HepG2 (cell line): ENCODE data around the gene LITAF. TPM values are rescaled to one million over a fixed set of nuclear protein-coding genes. Genes with fewer than 3 reads are reported as not detected.

Experiments used
- ERF ChIP-seq: IDR thresholded peaks from 2 replicates; pipeline ENCODE4 v1.6.1; 2018; ENCODE audit warnings: missing biosample characterization, missing genetic modification reagents
- GMEB2 ChIP-seq: IDR thresholded peaks from 2 replicates; pipeline ENCODE4 v1.6.1; 2016; ENCODE audit warnings: missing biosample characterization, missing genetic modification reagents, low read depth
- HMG20B ChIP-seq: conservative IDR thresholded peaks from 2 replicates; pipeline ENCODE4 v1.6.1; 2016; ENCODE audit warnings: missing genetic modification reagents, missing compliant biosample characterization
- HNRNPH1 ChIP-seq: fragments of 200-400 bp; formaldehyde crosslinking; optimal IDR thresholded peaks from 2 replicates; pipeline ENCODE3; 2017; ENCODE audit warnings: mild to moderate bottlenecking, low read depth, low read length
- KLF16 ChIP-seq, 2 experiments: sonication (generic) in 1 of 2; formaldehyde crosslinking in 1 of 2; IDR thresholded peaks; 2 replicates each; pipeline versions ENCODE4 v1.6.1 to v1.8.0; 2016 to 2023; ENCODE audit warnings: missing genetic modification reagents in 2 of 2, missing compliant biosample characterization in 1 of 2
- MLLT10 ChIP-seq: sonication (generic); formaldehyde crosslinking; IDR thresholded peaks from 2 replicates; pipeline ENCODE4 v1.4.0; 2020; ENCODE audit warnings: missing genetic modification reagents
- PHF21A ChIP-seq: sonication (generic); formaldehyde crosslinking; IDR thresholded peaks from 2 replicates; pipeline ENCODE4 v1.5.0; 2020; ENCODE audit warnings: mild to moderate bottlenecking, missing genetic modification reagents
- PITX1 ChIP-seq: sonication (generic); formaldehyde crosslinking; IDR thresholded peaks from 2 replicates; pipeline ENCODE4 v1.5.1; 2020; ENCODE audit warnings: mild to moderate bottlenecking, missing genetic modification reagents
- SMARCC2 ChIP-seq: fragments of 450-650 bp; IDR thresholded peaks from 2 replicates; pipeline ENCODE4 v1.6.1; 2017; ENCODE audit warnings: antibody characterized with exemption, mild to moderate bottlenecking
- SNAPC2 ChIP-seq: sonication (generic); formaldehyde crosslinking; IDR thresholded peaks from 2 replicates; pipeline ENCODE4 v1.8.1; 2022; ENCODE audit warnings: mild to moderate bottlenecking, missing genetic modification reagents
- SP140L ChIP-seq: sonication (generic); formaldehyde crosslinking; IDR thresholded peaks from 2 replicates; pipeline ENCODE4 v1.4.0; 2020; ENCODE audit warnings: missing genetic modification reagents, borderline replicate concordance
- STAG1 ChIP-seq: sonication (generic); formaldehyde crosslinking; IDR thresholded peaks from 2 replicates; pipeline ENCODE4 v1.4.0; 2020; ENCODE audit warnings: missing genetic modification reagents
- STAT6 ChIP-seq: sonication (generic); formaldehyde crosslinking; IDR thresholded peaks from 2 replicates; pipeline ENCODE4 v1.4.0; 2020; ENCODE audit warnings: missing genetic modification reagents, mild to moderate bottlenecking, borderline replicate concordance
- ZBTB44 ChIP-seq: sonication (generic); formaldehyde crosslinking; IDR thresholded peaks from 2 replicates; pipeline ENCODE4 v1.4.0; 2020; ENCODE audit warnings: missing genetic modification reagents
- ZFP36L1 ChIP-seq: sonication (generic); formaldehyde crosslinking; IDR thresholded peaks from 2 replicates; pipeline ENCODE4 v1.8.0; 2022; ENCODE audit warnings: mild to moderate bottlenecking, missing genetic modification reagents, moderate library complexity
- ZMYM2 ChIP-seq: sonication (generic); formaldehyde crosslinking; IDR thresholded peaks from 2 replicates; pipeline ENCODE4 v1.8.0; 2022; ENCODE audit warnings: mild to moderate bottlenecking, missing genetic modification reagents
- ZNF234 ChIP-seq: sonication (generic); formaldehyde crosslinking; conservative IDR thresholded peaks from 2 replicates; pipeline ENCODE4 v1.5.1; 2020; ENCODE audit warnings: mild to moderate bottlenecking, missing genetic modification reagents
- ZNF879 ChIP-seq: sonication (generic); formaldehyde crosslinking; IDR thresholded peaks from 2 replicates; pipeline ENCODE4 v1.8.1; 2023; ENCODE audit warnings: missing genetic modification reagents
- polyA plus RNA-seq, 8 experiments: library from polyadenylated mRNA; depleted of rRNA in 3 of 8; stranded (reverse) in 7 of 8; unstranded in 1 of 8; fragments of >200 nt; fragmentation: Illumina TruSeq in 4 of 8; extraction: Trizol in 4 of 8; gene quantifications; 2 replicates each; pipeline versions ENCODE4 v1.2.1 to v1.2.3, GENCODE V29; 2011 to 2016; ENCODE audit warnings: low read depth in 4 of 8, missing spikeins in 1 of 8, mixed read lengths in 1 of 8; ENCODE audit not compliant: insufficient read depth in 1 of 8
- total RNA-seq, 5 experiments: library from RNA; depleted of rRNA; stranded (reverse); fragments of >200 nt; fragmentation: Illumina TruSeq; extraction: Trizol; gene quantifications; 2 replicates each; pipeline ENCODE4 v1.2.3, GENCODE V29; 2016; ENCODE audit warnings: low read depth in 1 of 5
- TF ChIP-seq, protein P1 (sequence below): sonication (generic); formaldehyde crosslinking; conservative IDR thresholded peaks from 2 replicates; pipeline ENCODE4 v1.4.0; 2020; ENCODE audit warnings: missing genetic modification reagents

LITAF gene
- total and polyA plus RNA-seq, 2 of the 13 experiments (the other 11 are each of a cell fraction or from before 2014, with no cell fraction given) = 80.1 to 141 TPM

DNA sequence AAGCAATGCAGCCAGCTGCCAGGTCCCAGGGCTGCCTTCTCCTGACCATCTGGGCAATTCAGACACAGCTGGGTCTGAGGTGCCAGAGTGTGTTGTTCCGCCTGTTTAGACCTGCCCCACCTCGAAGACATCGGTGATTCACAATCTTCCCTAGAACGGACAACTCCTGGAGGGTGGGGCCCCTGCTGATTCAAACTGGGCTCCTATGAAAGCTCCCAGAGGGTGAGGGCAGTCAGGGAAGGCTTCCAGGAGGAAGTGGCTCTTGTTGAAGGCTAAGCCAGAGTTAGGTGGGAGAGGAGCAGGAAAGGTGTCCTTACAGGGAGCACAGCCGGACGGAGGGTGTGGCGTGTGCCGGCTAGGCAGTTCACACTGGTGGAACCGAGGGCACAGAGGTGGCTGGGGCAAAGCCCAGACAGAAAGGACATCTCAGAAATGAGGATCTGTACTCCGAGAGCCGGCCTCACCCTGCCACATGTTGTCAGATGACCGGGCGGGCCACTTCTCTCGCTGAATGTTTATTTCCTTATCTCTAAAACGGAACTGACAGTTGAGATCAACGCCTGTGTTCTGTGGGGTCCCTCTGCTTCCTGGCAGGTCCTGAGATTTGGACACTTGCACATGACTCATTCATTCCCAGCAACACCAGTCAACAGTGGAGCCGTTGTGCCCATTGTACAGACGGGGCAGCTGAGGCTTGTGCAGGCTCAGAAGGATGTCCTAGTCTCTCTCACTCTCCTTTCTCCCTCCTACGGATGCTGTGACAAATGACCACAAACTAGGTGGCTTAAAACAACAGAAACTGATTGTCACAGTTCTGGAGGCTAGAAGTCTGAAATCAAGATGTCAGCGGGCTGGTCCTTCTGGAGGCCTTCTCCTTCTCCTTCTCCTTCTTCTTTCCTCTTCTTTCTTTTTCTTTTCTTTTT is 26.9 kb upstream of the LITAF start (continued):
- TF ChIP-seq MLLT10 (CRISPR knock-in tag) = no peak
- TF ChIP-seq SNAPC2 = no peak
- peak; percentile 86 for TF ChIP-seq ERF (CRISPR knock-in tag)
- TF ChIP-seq PITX1 (CRISPR knock-in tag) = no peak
- no peak for TF ChIP-seq HNRNPH1
- TF ChIP-seq, protein P1, sequence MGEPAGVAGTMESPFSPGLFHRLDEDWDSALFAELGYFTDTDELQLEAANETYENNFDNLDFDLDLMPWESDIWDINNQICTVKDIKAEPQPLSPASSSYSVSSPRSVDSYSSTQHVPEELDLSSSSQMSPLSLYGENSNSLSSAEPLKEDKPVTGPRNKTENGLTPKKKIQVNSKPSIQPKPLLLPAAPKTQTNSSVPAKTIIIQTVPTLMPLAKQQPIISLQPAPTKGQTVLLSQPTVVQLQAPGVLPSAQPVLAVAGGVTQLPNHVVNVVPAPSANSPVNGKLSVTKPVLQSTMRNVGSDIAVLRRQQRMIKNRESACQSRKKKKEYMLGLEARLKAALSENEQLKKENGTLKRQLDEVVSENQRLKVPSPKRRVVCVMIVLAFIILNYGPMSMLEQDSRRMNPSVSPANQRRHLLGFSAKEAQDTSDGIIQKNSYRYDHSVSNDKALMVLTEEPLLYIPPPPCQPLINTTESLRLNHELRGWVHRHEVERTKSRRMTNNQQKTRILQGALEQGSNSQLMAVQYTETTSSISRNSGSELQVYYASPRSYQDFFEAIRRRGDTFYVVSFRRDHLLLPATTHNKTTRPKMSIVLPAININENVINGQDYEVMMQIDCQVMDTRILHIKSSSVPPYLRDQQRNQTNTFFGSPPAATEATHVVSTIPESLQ (CRISPR knock-in tag) = no peak
- TF ChIP-seq ZMYM2 (CRISPR knock-in tag) = peak; percentile 99
- no peak for TF ChIP-seq ZNF234 (CRISPR knock-in tag)
- no peak for TF ChIP-seq ZBTB44 (CRISPR knock-in tag)
- TF ChIP-seq STAT6 (CRISPR knock-in tag) = no peak
- TF ChIP-seq GMEB2 (CRISPR knock-in tag) = no peak
- TF ChIP-seq HMG20B (CRISPR knock-in tag) = peak; percentile 86
- TF ChIP-seq PHF21A (CRISPR knock-in tag) = peak; percentile 82; the same call in 1 of the 2 replicates
- no peak for TF ChIP-seq SP140L (CRISPR knock-in tag)
- TF ChIP-seq KLF16 (CRISPR knock-in tag; IDR thresholded peaks at IDR 0.05) = peak in 1 of 2 experiments; percentile 28; a peak in 1 of 4 replicates
- TF ChIP-seq SMARCC2 = no peak
- no peak for TF ChIP-seq STAG1 (CRISPR knock-in tag)
- no peak for TF ChIP-seq ZNF879
- TF ChIP-seq ZFP36L1 (CRISPR knock-in tag) = no peak; the same call in 1 of the 2 replicates
